Measurements from ENCODE around the gene PHEX.

Gene PHEX

GRCh38 chrX:22147214-22147613 lies 115.1 kb downstream of the PHEX start:
- no peak overlapping the region for H3K27ac ChIP-seq
- TF ChIP-seq ZFX (IDR thresholded peaks at IDR 0.05; ENCODE audit: borderline replicate concordance) (no peak), CTCF (IDR thresholded peaks at IDR 0.05) (no peak)

- no peak for TF ChIP-seq ZFX (IDR thresholded peaks at IDR 0.05; ENCODE audit: borderline replicate concordance)
- H3K27ac ChIP-seq, result no peak overlapping the region
These were observed 115.8 kb downstream of the PHEX start for GRCh38 chrX:22147942-22148341.

- no peak overlapping the region for H3K27ac ChIP-seq
- TF ChIP-seq ZFX (IDR thresholded peaks at IDR 0.05; ENCODE audit: borderline replicate concordance) (no peak), CTCF (IDR thresholded peaks at IDR 0.05) (no peak)
These were observed 116.4 kb downstream of the PHEX start for GRCh38 chrX:22148565-22148964.

- TF ChIP-seq ZFX (IDR thresholded peaks at IDR 0.05; ENCODE audit: borderline replicate concordance) (no peak), CTCF (IDR thresholded peaks at IDR 0.05) (no peak)
These were observed 118.2 kb downstream of the PHEX start for GRCh38 chrX:22150371-22150770.

GRCh38 chrX:22155126-22155525 lies 123.0 kb downstream of the PHEX start:
- no peak for TF ChIP-seq CTCF (IDR thresholded peaks at IDR 0.05)
- TF ChIP-seq ZFX (IDR thresholded peaks at IDR 0.05; ENCODE audit: borderline replicate concordance), result no peak

More at GRCh38 chrX:22150371-22150770, 118.2 kb downstream of the PHEX start:
- no peak overlapping the region for H3K27ac ChIP-seq

GRCh38 chrX:22159071-22159470 lies 126.9 kb downstream of the PHEX start:
- H3K27ac ChIP-seq, result no peak overlapping the region

More at GRCh38 chrX:22155126-22155525, 123.0 kb downstream of the PHEX start:
- H3K27ac ChIP-seq, result no peak overlapping the region

GRCh38 chrX:22163326-22163725 lies 131.2 kb downstream of the PHEX start:
- TF ChIP-seq ZFX (IDR thresholded peaks at IDR 0.05; ENCODE audit: borderline replicate concordance), result no peak
- no peak for TF ChIP-seq CTCF (IDR thresholded peaks at IDR 0.05)
- no peak overlapping the region for H3K27ac ChIP-seq

More at GRCh38 chrX:22159071-22159470, 126.9 kb downstream of the PHEX start:
- TF ChIP-seq ZFX (IDR thresholded peaks at IDR 0.05; ENCODE audit: borderline replicate concordance), result no peak
- TF ChIP-seq CTCF (IDR thresholded peaks at IDR 0.05), result no peak

- TF ChIP-seq ZFX (IDR thresholded peaks at IDR 0.05; ENCODE audit: borderline replicate concordance), result no peak
- TF ChIP-seq CTCF (IDR thresholded peaks at IDR 0.05), result no peak
- H3K27ac ChIP-seq, result no peak overlapping the region
These were observed 132.8 kb downstream of the PHEX start for GRCh38 chrX:22164770-22165388.
